Erythroblast (primary cell): ENCODE measurements around the gene KRTAP23-1.

ENCODE experiments used
- GATA1 ChIP-seq: IDR thresholded peaks from 2 replicates; pipeline ENCODE4 v1.6.1; 2011; ENCODE audit warnings: low read depth, mild to moderate bottlenecking, control low read depth, low read length, moderate library complexity
- POLR2A ChIP-seq: IDR thresholded peaks from 2 replicates; pipeline ENCODE4 v1.6.1; 2011; ENCODE audit warnings: mild to moderate bottlenecking, low read length

DNA sequence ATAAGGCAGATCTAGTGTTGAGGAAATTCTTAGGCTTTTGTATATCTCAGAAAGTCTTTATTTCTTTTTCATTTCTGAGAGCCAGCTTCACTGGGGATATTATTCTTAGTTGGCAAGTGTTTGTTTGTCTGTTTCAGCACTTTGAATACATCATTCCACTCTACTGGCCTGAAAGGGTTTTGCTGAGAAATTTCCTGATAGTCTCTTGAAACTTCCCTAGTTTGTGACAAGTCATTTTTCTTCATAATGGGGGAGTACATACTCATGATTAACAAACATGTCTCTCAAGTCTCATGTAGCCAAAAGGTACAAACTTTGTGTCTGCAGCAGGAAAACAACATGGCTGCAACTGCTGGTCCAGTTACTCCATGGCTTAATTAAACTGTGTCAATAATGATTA, 22.0 kb downstream of the KRTAP23-1 start:
- no peak for TF ChIP-seq POLR2A
- no peak for TF ChIP-seq GATA1
